Measurements from ENCODE around the gene PSMB10. TPM values are rescaled to one million over a fixed set of nuclear protein-coding genes. Genes with fewer than 3 reads are reported as not detected.
A peak's percentile ranks its signal among the peaks of the same experiment; 100 is the strongest.

Gene PSMB10
- polyA plus RNA-seq (2013): 90.5 TPM

DNA sequence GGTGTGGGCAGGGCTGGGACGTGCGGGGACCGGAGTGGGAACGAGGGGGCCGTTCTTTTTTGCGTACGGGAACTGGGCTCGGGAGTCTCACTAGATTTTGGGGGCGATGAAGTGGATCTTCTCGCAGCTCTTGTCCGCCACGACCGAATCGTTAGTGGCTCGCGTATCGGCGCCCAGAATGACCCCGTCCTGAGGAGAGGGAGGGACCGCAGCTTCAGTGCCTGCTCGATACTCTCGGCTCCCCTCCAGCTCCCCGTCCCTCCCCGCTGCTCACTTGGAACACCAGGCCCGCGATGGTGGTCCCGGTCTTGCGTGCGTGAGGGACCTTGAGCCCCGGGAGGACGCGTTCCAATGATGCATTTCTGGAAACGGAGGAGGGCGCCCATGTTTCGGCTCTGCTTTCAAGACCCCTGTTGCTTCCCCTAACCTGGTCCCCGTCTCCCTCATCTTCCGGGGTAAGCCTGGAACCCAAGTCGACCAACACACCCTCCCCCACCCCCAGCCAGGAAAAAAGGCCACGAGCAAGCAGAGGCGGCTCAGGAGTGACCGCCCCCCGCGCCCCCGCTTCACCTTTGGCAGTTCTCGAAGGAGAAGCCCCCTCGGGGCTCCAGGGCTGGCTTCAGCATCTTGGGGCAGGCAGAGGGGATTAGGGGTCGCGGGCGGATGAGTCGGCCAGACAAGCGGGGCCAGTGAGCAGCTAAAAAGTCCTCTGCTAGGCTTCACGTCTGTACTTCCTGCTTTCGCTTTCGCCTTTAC lies at the start of gene PSMB10:
TSS of gene PSMB10 (minus strand) at position 727 of the 756 bp plus-strand sequence. CDS start at position 626, 101 bp downstream.
- peak in 2 of 3 donors; percentile 40 to 48 for DNase-seq
- 0% methylated on average over 45 of the region's 54 CpGs for WGBS (ENCODE audit: insufficient coverage)

DNA sequence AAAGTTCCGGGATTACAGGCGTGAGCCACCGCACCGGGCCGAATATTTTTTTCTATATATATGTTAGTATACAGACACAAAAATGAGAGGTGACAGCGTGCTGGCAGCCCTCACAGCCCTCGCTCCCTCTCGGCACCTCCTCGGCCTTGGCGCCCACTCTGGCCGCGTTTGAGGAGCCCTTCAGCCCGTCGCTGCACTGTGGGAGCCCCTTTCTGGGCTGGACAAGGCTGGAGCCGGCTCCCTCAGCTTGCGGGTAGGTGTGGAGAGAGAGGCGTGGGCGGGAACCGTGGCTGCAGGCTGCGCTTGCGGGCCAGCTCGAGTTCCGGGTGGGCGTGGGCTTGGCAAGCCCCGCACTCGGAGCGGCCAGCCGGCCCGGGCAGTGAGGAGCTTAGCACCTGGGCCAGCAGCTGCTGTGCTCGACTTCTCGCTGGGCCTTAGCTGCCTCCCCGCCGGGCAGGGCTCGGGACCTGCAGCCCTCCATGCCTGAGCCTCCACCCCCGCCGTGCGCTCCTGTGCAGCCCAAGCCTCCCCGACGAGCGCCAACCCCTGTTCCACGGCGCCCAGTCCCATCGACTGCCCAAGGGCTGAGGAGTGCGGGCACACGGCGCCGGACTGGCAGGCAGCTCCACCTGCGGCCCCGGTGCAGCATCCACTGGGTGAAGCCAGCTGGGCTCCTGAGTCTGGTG lies 45.5 kb upstream of the PSMB10 start:
- WGBS (ENCODE audit: insufficient coverage): 98% methylated on average over 38 of the region's 49 CpGs
- H3K36me3 ChIP-seq (ENCODE audit: control insufficient read depth in 4 of 4, insufficient read depth in 4 of 4, low read length in 3 of 4): no peaks in the 10 kb centered on the region
- peaks cover 13 to 29% (median 24%) of the 10 kb centered on the region in 4 experiments for H3K4me1 ChIP-seq (ENCODE audit: control extremely low read depth in 1 of 4, control insufficient read depth in 4 of 4, insufficient read depth in 4 of 4, low read length in 3 of 4)
- no peaks in the 10 kb centered on the region for H3K27me3 ChIP-seq (replicated peaks in 2 of 5; ENCODE audit: control insufficient read depth in 4 of 5, insufficient read depth in 5 of 5, low read length in 4 of 5)
- CTCF ChIA-PET: interaction anchor here (0.7 to 8.4 kb wide), 7 partner anchors 9 to 40 kb away, joined by 3 to 69 read pairs (median 5); partner anchors contain the start of genes DPEP2 and SLC12A4
- POLR2A ChIA-PET: interaction anchor here (0.6 to 3.2 kb wide), 3 partner anchors 13 to 155 kb away, joined by 3 to 16 read pairs (median 12); partner anchors contain the start of genes PSMB10 and SLC12A4
- no peak for DNase-seq
- H3K27ac ChIP-seq (ENCODE audit: insufficient read depth in 1 of 2, low read depth in 1 of 2, low read length in 2 of 2, poor library complexity in 1 of 2, severe bottlenecking in 2 of 2): no peak overlapping the region
- no peaks in the 10 kb centered on the region for H3K9me3 ChIP-seq (ENCODE audit: control extremely low read depth in 1 of 5, control insufficient read depth in 4 of 5, insufficient read depth in 2 of 5, low read depth in 1 of 5, low read length in 4 of 5)
- H3K4me3 ChIP-seq (ENCODE audit: control insufficient read depth in 1 of 7, extremely low read depth in 1 of 7, insufficient read depth in 4 of 7, low read depth in 2 of 7, low read length in 6 of 7): no peak overlapping the region

More for the DNA sequence above, at the start of gene PSMB10:
- H3K27me3 ChIP-seq (replicated peaks in 2 of 5; ENCODE audit: control insufficient read depth in 4 of 5, insufficient read depth in 5 of 5, low read length in 4 of 5): no peaks in the 10 kb centered on the region
- ChIA-PET CTCF (interaction anchor here (0.5 to 21.3 kb wide), 17 partner anchors 11 to 130 kb away, joined by 3 to 359 read pairs (median 4); partner anchors contain the start of genes EDC4 and NRN1L), POLR2A (interaction anchor here (0.7 to 2.4 kb wide), 8 partner anchors 10 to 58 kb away, joined by 3 to 16 read pairs (median 4); partner anchors contain the start of gene SLC12A4)
- H3K4me3 ChIP-seq (ENCODE audit: control insufficient read depth in 1 of 7, extremely low read depth in 1 of 7, insufficient read depth in 4 of 7, low read depth in 2 of 7, low read length in 6 of 7): peak within 1 kb of the TSS; percentile 85 to 99 (median 96)
- H3K4me1 ChIP-seq (ENCODE audit: control extremely low read depth in 1 of 4, control insufficient read depth in 4 of 4, insufficient read depth in 4 of 4, low read length in 3 of 4): peaks cover 4 to 31% (median 29%) of the 10 kb centered on the region in 4 experiments
- peak within 1 kb of the TSS; percentile 64 to 88 for H3K27ac ChIP-seq (ENCODE audit: insufficient read depth in 1 of 2, low read depth in 1 of 2, low read length in 2 of 2, poor library complexity in 1 of 2, severe bottlenecking in 2 of 2)
- H3K36me3 ChIP-seq (ENCODE audit: control insufficient read depth in 4 of 4, insufficient read depth in 4 of 4, low read length in 3 of 4): peaks cover 0 to 36% (median 33%) of the 10 kb centered on the region in 4 experiments
- H3K9me3 ChIP-seq (ENCODE audit: control extremely low read depth in 1 of 5, control insufficient read depth in 4 of 5, insufficient read depth in 2 of 5, low read depth in 1 of 5, low read length in 4 of 5): no peaks in the 10 kb centered on the region

DNA sequence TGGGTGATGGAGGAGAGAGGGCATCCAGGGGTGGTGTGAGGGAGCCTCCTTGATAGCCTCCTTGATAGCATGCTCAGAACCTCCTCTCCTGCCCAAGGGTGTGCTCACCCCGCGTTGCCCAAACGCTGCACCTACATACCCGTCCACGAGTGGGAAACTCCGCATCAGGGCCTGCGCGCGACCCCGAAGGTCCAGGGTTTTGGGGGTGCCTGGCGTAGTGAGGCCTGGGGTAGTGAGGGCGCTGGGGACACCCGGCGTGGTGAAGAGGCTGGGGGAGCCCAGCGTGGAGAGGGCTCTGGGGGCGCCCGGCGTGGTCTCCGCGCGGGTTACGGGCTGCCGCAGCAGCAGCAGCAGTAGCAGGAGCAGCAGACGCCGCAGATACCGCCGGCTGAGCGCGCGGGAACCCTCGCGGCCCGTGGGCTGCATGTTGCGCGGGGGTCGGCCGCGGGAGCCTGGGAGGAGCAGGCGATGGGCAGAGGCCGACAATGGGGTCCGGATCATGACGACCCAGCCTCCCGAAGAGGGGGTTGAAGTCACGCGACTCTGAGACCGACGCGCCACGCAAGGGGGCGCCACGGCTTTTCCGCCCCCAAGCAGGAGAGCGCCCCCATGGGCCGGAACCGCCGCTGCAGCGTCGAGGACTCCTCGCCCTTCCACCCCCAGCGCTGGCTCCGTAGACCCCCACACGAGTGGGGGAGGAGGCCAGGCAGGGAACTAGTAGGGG lies 43.5 kb upstream of the PSMB10 start, which contains the start of gene DPEP3:
TSS of gene DPEP3 (minus strand) at position 545 of the 724 bp plus-strand sequence. CDS start at position 426, 119 bp downstream.
- Histone ChIP-seq H3K36me3 (ENCODE audit: control insufficient read depth in 4 of 4, insufficient read depth in 4 of 4, low read length in 3 of 4) (no peaks in the 10 kb centered on the region), H3K4me1 (ENCODE audit: control extremely low read depth in 1 of 4, control insufficient read depth in 4 of 4, insufficient read depth in 4 of 4, low read length in 3 of 4) (peaks cover 8 to 19% (median 17%) of the 10 kb centered on the region in 4 experiments), H3K9me3 (ENCODE audit: control extremely low read depth in 1 of 5, control insufficient read depth in 4 of 5, insufficient read depth in 2 of 5, low read depth in 1 of 5, low read length in 4 of 5) (no peaks in the 10 kb centered on the region), H3K4me3 (ENCODE audit: control insufficient read depth in 1 of 7, extremely low read depth in 1 of 7, insufficient read depth in 4 of 7, low read depth in 2 of 7, low read length in 6 of 7) (peak within 1 kb of the TSS in 2 of 7 experiments; percentile 11 to 26), H3K27me3 (replicated peaks in 2 of 5; ENCODE audit: control insufficient read depth in 4 of 5, insufficient read depth in 5 of 5, low read length in 4 of 5) (no peaks in the 10 kb centered on the region), H3K27ac (ENCODE audit: insufficient read depth in 1 of 2, low read depth in 1 of 2, low read length in 2 of 2, poor library complexity in 1 of 2, severe bottlenecking in 2 of 2) (no peak within 1 kb of the TSS)
- ChIA-PET CTCF (interaction anchor here (0.8 to 8.4 kb wide), 6 partner anchors 11 to 96 kb away, joined by 3 to 69 read pairs (median 5); partner anchors contain the start of genes DPEP2 and SLC12A4), POLR2A (interaction anchor here (2.6 kb wide), 1 partner anchor 11 kb away, joined by 12 read pairs; the partner anchor contains the start of gene SLC12A4)
- DNase-seq: peak; percentile 46 to 71 (median 66)
- 73% methylated on average over 55 of the region's 62 CpGs for WGBS (ENCODE audit: insufficient coverage)

DNA sequence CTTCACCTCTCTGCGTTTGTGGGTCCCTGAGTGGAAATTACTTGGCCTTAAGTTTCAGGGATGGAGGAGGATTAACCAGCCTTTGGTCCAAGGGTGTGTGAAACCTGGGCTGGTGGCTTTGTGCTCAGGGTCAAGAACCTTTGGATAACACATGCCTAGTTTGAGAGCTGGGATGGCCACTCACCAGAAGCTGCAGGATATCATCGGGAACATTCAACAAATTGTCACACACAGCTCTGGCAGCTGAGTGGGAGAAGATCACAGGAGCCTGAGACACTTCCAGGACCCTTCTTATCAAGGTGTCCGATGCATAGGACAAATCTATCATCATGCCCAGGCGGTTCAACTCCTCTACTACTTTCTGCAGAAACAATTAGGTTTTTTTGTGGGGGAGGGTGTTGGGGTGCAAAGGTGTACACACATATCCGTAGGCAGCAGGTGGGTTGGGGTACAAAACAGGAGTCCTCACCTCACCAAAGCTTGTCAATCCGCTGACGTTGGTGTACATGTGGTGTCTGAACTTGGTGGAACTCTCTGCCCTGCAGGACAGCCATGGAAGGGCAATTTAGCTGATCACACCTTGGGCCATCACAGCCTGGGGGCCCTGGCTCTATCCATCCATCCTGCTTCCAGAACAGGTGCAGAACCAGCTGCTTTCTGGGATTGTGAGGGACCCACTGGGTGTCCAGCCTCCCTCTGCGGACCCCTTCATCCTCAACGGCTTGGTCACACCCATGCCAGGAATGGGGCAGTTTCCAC lies 41.0 kb upstream of the PSMB10 start:
- no peak for DNase-seq
- no peaks in the 10 kb centered on the region for H3K9me3 ChIP-seq (ENCODE audit: control extremely low read depth in 1 of 5, control insufficient read depth in 4 of 5, insufficient read depth in 2 of 5, low read depth in 1 of 5, low read length in 4 of 5)
- H3K27me3 ChIP-seq (replicated peaks in 2 of 5; ENCODE audit: control insufficient read depth in 4 of 5, insufficient read depth in 5 of 5, low read length in 4 of 5): no peaks in the 10 kb centered on the region
- 96% methylated on average over 8 of the region's 9 CpGs for WGBS (ENCODE audit: insufficient coverage)
- no peaks in the 10 kb centered on the region for H3K36me3 ChIP-seq (ENCODE audit: control insufficient read depth in 4 of 4, insufficient read depth in 4 of 4, low read length in 3 of 4)
- CTCF ChIA-PET: interaction anchor here (0.8 to 1.4 kb wide), 5 partner anchors 9 to 62 kb away, joined by 3 to 4 read pairs (median 3); no protein-coding TSS in a partner anchor
- H3K4me3 ChIP-seq (ENCODE audit: control insufficient read depth in 1 of 7, extremely low read depth in 1 of 7, insufficient read depth in 4 of 7, low read depth in 2 of 7, low read length in 6 of 7): no peak overlapping the region
- no peak overlapping the region for H3K27ac ChIP-seq (ENCODE audit: insufficient read depth in 1 of 2, low read depth in 1 of 2, low read length in 2 of 2, poor library complexity in 1 of 2, severe bottlenecking in 2 of 2)
- no peaks in the 10 kb centered on the region for H3K4me1 ChIP-seq (ENCODE audit: control extremely low read depth in 1 of 4, control insufficient read depth in 4 of 4, insufficient read depth in 4 of 4, low read length in 3 of 4)
- POLR2A ChIA-PET: no interaction called here

DNA sequence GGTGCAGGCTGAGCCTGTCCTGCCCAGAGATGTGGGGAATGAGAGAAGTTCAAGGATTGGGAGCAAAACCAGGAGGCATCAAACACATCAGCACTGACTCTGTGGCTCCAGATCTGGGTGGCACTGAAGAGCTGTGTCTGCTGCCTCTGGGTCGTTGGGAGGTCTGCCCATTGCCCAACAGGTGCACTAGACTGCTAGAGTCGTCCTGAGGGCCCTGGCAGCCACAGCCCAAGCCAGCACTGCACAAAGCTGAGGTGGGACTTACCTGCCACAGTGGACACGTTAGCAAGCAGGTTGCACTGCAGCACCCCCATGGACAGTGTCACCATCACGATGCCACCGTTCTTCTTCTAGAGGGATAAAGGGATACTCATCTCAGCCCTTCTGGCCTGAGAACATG lies 40.4 kb upstream of the PSMB10 start:
- Histone ChIP-seq H3K9me3 (ENCODE audit: control extremely low read depth in 1 of 5, control insufficient read depth in 4 of 5, insufficient read depth in 2 of 5, low read depth in 1 of 5, low read length in 4 of 5) (no peaks in the 10 kb centered on the region), H3K4me1 (ENCODE audit: control extremely low read depth in 1 of 4, control insufficient read depth in 4 of 4, insufficient read depth in 4 of 4, low read length in 3 of 4) (no peaks in the 10 kb centered on the region), H3K27me3 (replicated peaks in 2 of 5; ENCODE audit: control insufficient read depth in 4 of 5, insufficient read depth in 5 of 5, low read length in 4 of 5) (no peaks in the 10 kb centered on the region), H3K27ac (ENCODE audit: insufficient read depth in 1 of 2, low read depth in 1 of 2, low read length in 2 of 2, poor library complexity in 1 of 2, severe bottlenecking in 2 of 2) (no peak overlapping the region), H3K4me3 (ENCODE audit: control insufficient read depth in 1 of 7, extremely low read depth in 1 of 7, insufficient read depth in 4 of 7, low read depth in 2 of 7, low read length in 6 of 7) (no peak overlapping the region), H3K36me3 (ENCODE audit: control insufficient read depth in 4 of 4, insufficient read depth in 4 of 4, low read length in 3 of 4) (no peaks in the 10 kb centered on the region)
- POLR2A ChIA-PET: no interaction called here
- no peak for DNase-seq
- CTCF ChIA-PET: interaction anchor here (1.0 to 1.4 kb wide), 2 partner anchors 15 to 62 kb away, joined by 3 read pairs; no protein-coding TSS in a partner anchor
- WGBS (ENCODE audit: insufficient coverage): 86% methylated on average over 5 of the region's 5 CpGs

DNA sequence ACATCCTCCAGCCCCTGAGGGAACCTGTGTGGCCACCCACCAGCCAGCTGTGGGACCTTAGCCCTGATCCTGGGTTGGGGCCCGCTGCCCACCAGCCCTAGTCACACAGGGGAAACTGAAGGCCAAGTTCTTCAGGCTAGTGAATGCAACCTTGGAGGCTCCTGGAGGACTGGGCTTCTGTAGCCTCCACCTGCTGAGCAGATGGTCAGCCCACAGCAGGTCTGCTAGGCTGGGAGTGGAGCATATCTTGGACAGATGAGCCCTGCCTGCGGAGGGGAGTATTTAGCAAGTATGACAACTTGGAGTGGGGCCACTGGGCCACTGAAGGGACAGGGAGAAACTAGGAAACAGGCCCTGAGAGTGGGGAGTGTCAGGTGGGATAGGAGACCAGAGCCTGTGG lies 39.6 kb upstream of the PSMB10 start:
- 100% methylated on average over 2 of the region's 2 CpGs for WGBS (ENCODE audit: insufficient coverage)
- Histone ChIP-seq H3K27me3 (replicated peaks in 2 of 5; ENCODE audit: control insufficient read depth in 4 of 5, insufficient read depth in 5 of 5, low read length in 4 of 5) (no peaks in the 10 kb centered on the region), H3K27ac (ENCODE audit: insufficient read depth in 1 of 2, low read depth in 1 of 2, low read length in 2 of 2, poor library complexity in 1 of 2, severe bottlenecking in 2 of 2) (no peak overlapping the region), H3K4me1 (ENCODE audit: control extremely low read depth in 1 of 4, control insufficient read depth in 4 of 4, insufficient read depth in 4 of 4, low read length in 3 of 4) (no peaks in the 10 kb centered on the region), H3K4me3 (ENCODE audit: control insufficient read depth in 1 of 7, extremely low read depth in 1 of 7, insufficient read depth in 4 of 7, low read depth in 2 of 7, low read length in 6 of 7) (no peak overlapping the region), H3K9me3 (ENCODE audit: control extremely low read depth in 1 of 5, control insufficient read depth in 4 of 5, insufficient read depth in 2 of 5, low read depth in 1 of 5, low read length in 4 of 5) (no peaks in the 10 kb centered on the region), H3K36me3 (ENCODE audit: control insufficient read depth in 4 of 4, insufficient read depth in 4 of 4, low read length in 3 of 4) (no peaks in the 10 kb centered on the region)
- no peak for DNase-seq
- POLR2A ChIA-PET: no interaction called here
- CTCF ChIA-PET: no interaction called here
